Measurements from ENCODE around the gene ORC6. TPM values are rescaled to one million over a fixed set of nuclear protein-coding genes. Genes with fewer than 3 reads are reported as not detected.

Gene ORC6
- total and polyA plus RNA-seq, 9 of the 15 experiments (the other 6 are each of a cell fraction or from before 2014, with no cell fraction given) = 18.7 to 71.4 (median 47.0) TPM

- CTCF ChIA-PET (ENCODE audit: low intra/inter-chr PET ratio) = no interaction called here
- intact Hi-C loops (cut with micrococcal nuclease) (loop anchor here (5.0 kb wide), 1 partner anchor 145 kb away; the partner anchor contains the start of gene C16orf87), in situ Hi-C loops (cut with MboI) (loop anchor here (5.0 kb wide), 1 partner anchor 65 kb away; no protein-coding TSS in a partner anchor)
- Histone ChIP-seq H3K4me1 (replicated peaks in 1 of 2; ENCODE audit: control insufficient read depth in 2 of 2, insufficient read depth in 2 of 2, low read length in 2 of 2) (peaks cover 6 to 19% of the 10 kb centered on the region in 2 experiments; a peak in 4 of 5 replicates), H3K4me3 (peak overlapping the region; percentile 76), H3K27ac (ENCODE audit: extremely low read depth, low read depth, low read length) (no peak overlapping the region), H3K9ac (ENCODE audit: insufficient read depth in 1 of 2, low read depth in 2 of 2, low read length in 2 of 2) (peak overlapping the region in 1 of 2 experiments; percentile 65; a peak in 1 of 4 replicates), H2AFZ (ENCODE audit: low read depth, low read length) (no peak overlapping the region), H3K9me3 (replicated peaks; ENCODE audit: control insufficient read depth, insufficient read depth, low read depth, low read length) (no peaks in the 10 kb centered on the region), H3K9me1 (ENCODE audit: control insufficient read depth, insufficient read depth, low read length) (no peaks in the 10 kb centered on the region), H3K4me2 (ENCODE audit: insufficient read depth, low read length) (peak overlapping the region; percentile 98; the same call in 1 of the 2 replicates), H4K20me1 (replicated peaks; ENCODE audit: control insufficient read depth, insufficient read depth, low read length) (peaks cover 31% of the 10 kb centered on the region), H3K36me3 (ENCODE audit: control insufficient read depth, insufficient read depth, low read length) (peaks cover 19% of the 10 kb centered on the region; the same call in 2 of the 3 replicates), H3K27me3 (ENCODE audit: control insufficient read depth in 2 of 2, insufficient read depth in 2 of 2, low read length in 2 of 2) (no peaks in the 10 kb centered on the region), H3K79me2 (ENCODE audit: control insufficient read depth, insufficient read depth, low read length) (peaks cover 90% of the 10 kb centered on the region)
- DNase-seq (ENCODE audit: extremely low read depth in 1 of 4, low spot score in 3 of 4) (no peak), FAIRE-seq (no peak), ATAC-seq (no peak)
- WGBS (ENCODE audit: insufficient coverage, low coverage, missing lambda C conversion rate) = 5% methylated on average over 5 of the region's 5 CpGs
- POLR2A ChIA-PET = interaction anchor here (0.6 kb wide), 3 partner anchors 151 to 213 kb away, joined by 3 read pairs; no protein-coding TSS in a partner anchor
- no TSS peak for BruUV-seq (replicated peaks)
- TF ChIP-seq MAFG (tag; conservative IDR thresholded peaks at IDR 0.05) (peak; percentile 69), ZNF668 (CRISPR knock-in tag; IDR thresholded peaks at IDR 0.05) (no peak), MAFK (IDR thresholded peaks at IDR 0.05; ENCODE audit: low read length) (peak; percentile 62), C11orf30 (IDR thresholded peaks at IDR 0.05; ENCODE audit: low read depth) (peak; percentile 78), ZNF143 (CRISPR knock-in tag; IDR thresholded peaks at IDR 0.05) (no peak), ZNF316 (IDR thresholded peaks at IDR 0.05) (peak; percentile 88), CEBPG (CRISPR knock-in tag; IDR thresholded peaks at IDR 0.05) (no peak), CEBPG (tag; conservative IDR thresholded peaks at IDR 0.05 in 1 of 2, IDR thresholded peaks at IDR 0.05 in 1 of 2) (no peak), MAZ (CRISPR knock-in tag; conservative IDR thresholded peaks at IDR 0.05 in 1 of 2, IDR thresholded peaks at IDR 0.05 in 1 of 2) (no peak), ZNF695 (CRISPR knock-in tag; IDR thresholded peaks at IDR 0.05) (no peak), ZNF551 (CRISPR knock-in tag; IDR thresholded peaks at IDR 0.05) (no peak), ZNF3 (CRISPR knock-in tag; IDR thresholded peaks at IDR 0.05) (no peak), MAFF (IDR thresholded peaks at IDR 0.05; ENCODE audit: low read length) (peak; percentile 35; the same call in 1 of the 2 replicates), ZNF586 (CRISPR knock-in tag; conservative IDR thresholded peaks at IDR 0.05) (no peak), PRDM10 (IDR thresholded peaks at IDR 0.05; ENCODE audit: partially characterized antibody) (no peak), MNT (conservative IDR thresholded peaks at IDR 0.05) (0 out of 4 replicates have a peak, but pooled peaks of 1 of the 2 experiments have one; percentile 27)
Observed at GRCh38 chr16:46686815-46687473, 2.5 kb upstream of the ORC6 start.
